Prostate gland (tissue), 2 donors: ENCODE results near the gene ASXL3.

ENCODE experiments used
- POLR2A ChIP-seq: fragments of 450-650 bp; IDR thresholded peaks from one replicate; pipeline ENCODE4 v1.6.1; 2016; ENCODE audit warnings: antibody characterized with exemption, mild to moderate bottlenecking
- TF ChIP-seq, protein P1 (sequence below), 4 experiments: fragments of 200-600 bp in 2 of 4; fragments of 450-650 bp in 2 of 4; sonication (generic) in 2 of 4; IDR thresholded peaks; 1 replicate in 3 of 4; 2 replicates in 1 of 4; pipeline ENCODE4 v1.5.1; 2016 to 2019; ENCODE audit warnings: antibody characterized with exemption in 4 of 4, mild to moderate bottlenecking in 2 of 4, moderate library complexity in 2 of 4

GRCh38 chr18:33578518-33579348 is 714 bp downstream of the ASXL3 start:
- TF ChIP-seq, protein P1, sequence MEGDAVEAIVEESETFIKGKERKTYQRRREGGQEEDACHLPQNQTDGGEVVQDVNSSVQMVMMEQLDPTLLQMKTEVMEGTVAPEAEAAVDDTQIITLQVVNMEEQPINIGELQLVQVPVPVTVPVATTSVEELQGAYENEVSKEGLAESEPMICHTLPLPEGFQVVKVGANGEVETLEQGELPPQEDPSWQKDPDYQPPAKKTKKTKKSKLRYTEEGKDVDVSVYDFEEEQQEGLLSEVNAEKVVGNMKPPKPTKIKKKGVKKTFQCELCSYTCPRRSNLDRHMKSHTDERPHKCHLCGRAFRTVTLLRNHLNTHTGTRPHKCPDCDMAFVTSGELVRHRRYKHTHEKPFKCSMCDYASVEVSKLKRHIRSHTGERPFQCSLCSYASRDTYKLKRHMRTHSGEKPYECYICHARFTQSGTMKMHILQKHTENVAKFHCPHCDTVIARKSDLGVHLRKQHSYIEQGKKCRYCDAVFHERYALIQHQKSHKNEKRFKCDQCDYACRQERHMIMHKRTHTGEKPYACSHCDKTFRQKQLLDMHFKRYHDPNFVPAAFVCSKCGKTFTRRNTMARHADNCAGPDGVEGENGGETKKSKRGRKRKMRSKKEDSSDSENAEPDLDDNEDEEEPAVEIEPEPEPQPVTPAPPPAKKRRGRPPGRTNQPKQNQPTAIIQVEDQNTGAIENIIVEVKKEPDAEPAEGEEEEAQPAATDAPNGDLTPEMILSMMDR (IDR thresholded peaks at IDR 0.05), result no peak
- TF ChIP-seq POLR2A, result no peak
